HCEC 1CT (cell line): ENCODE data around the gene RPS6KB2.
"Not testable (repeated sequence)": the region's sequence is repeated elsewhere in the genome, so short reads cannot be mapped to it uniquely, and the experiment has no call there.

Experiments
- DNase-seq: peaks from one replicate; pipeline ENCODE4 v3.0.0-alpha.2; 2017

RPS6KB2 gene

DNA sequence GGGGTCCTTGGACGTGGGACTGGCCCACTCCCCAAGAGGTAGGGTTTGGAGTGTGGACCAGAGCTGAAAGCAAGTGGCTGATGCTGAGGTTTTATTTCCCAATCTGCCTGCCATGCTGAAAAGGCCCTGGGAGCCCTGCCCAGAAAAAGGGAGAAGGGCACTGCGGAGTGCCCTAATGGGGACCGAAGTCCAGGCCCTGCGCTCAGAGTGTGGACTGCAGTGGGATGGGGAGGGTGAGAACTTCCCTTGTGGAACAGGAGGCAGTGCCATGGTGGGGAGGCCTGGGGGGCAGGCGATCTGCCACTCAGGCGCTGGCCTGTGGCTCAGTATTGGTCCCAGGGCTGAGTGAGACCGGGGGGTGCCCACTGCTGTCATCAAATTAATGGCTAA, 19.9 kb downstream of the RPS6KB2 start:
- no peak for DNase-seq

- no peak for DNase-seq
Observed at GRCh38 chr11:67449116-67449844, 21.0 kb downstream of the RPS6KB2 start.

- DNase-seq = no peak
Observed at GRCh38 chr11:67450796-67451657, 22.7 kb downstream of the RPS6KB2 start.

DNA sequence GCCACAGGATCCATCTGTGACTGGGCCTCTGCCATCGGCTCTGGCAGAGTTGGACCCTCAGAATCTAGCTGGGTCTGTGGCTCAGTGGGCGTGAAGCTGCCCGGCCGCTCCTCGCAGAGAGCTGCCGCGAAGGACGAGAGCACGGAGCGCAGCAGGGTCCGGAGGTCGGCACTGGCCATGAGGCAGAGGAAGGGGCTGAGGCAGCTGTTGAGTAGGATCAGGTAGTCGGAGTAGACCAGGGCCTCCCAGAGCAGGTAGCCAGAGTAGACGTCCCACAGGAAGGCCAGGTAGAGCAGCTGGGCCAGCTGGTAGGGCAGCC, 23.3 kb downstream of the RPS6KB2 start:
- no peak for DNase-seq

DNA sequence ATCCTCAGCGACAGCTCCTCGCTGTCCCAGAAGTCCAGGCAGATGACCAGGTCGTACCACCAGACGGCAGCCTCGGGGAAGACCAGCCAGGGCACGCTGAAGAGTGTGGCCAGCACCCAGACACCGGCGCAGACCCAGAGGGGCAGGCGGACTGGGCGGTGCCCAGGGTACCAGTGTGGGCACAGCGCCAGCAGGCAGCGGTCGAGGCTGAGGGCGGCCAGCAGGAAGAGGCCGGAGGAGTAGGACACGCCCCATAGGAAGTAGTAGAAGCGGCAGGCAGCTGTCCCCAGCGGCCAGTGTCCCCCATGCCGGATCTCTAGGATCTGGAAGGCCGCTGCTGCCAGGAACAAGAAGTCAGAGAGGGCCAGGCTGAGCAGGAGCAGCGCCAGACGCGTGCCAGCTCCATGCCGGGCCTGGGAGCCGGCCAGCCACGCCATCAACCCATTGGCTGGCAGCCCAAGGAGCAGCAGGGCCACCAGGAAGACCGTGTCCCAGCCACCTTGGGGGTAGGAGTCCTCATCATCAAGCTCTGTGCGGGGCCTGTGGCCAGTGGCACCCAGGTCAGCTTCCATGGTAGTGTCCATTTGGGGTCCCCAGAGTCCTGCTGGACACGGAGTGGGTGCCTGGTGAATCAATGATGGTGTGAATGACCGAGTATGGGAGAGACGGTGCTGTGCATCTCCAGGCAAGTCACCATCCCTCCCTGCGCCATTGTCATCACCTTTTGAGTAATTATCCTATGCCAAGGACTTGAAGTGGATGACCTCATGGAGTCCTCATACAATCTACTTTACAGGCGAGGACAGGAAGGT, 24.1 kb downstream of the RPS6KB2 start, which contains the start of gene GPR152:
Gene GPR152 (minus strand): TSS at position 589 of the 812 bp plus-strand sequence. CDS start 5 bp downstream, at position 584.
- DNase-seq = no peak

DNA sequence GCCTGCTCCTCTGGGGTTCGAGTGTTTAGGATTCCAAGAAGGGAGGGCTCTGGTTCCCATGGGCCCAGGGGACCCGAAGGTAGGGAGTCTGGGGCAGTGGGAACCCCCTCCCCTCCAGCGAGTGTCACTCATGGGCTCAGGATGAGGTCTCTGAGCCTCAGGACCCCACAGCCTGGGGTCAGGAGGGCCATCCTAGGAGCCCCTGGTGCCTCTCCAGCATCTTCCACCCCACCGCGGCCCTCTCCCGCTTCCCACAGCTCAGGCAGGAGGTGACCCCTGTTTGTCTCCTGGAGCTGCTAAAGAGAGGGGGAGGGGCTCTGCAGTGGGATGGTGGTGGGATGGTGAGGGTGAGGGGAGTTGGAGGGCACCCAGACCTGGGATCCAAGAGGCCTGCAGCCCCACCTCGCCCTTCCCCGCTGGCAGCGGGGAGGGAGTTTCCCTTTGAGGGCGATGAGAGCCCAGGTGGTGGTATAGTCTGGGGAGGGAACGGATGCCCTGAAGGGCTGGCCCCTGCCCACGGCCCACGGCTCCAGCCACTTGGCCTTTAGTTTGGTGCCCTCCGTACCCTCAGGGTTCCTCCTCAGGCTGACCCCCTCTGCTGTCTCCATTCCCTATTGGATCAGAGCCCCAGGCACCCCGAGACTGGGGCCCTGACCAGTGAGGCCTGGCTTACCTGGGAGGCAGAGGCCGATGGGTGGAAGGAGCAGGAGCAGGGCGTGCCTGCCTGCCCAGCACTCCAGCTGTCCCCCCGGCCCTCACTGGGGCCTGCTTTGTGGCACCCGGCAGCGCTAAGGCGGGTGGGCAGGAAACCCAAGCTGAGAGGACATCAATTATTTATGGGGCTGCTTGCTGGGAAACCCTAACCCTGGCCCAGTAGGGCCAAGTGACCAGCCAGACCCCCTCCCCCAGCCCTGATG, 25.8 kb downstream of the RPS6KB2 start:
- DNase-seq = no peak

- no peak for DNase-seq
Observed at GRCh38 chr11:67455054-67455453, 26.8 kb downstream of the RPS6KB2 start, which contains the start of gene CABP4. TSS of gene CABP4 (plus strand) at chr11:67455354. CDS start at chr11:67455424, 70 bp downstream.

- DNase-seq = no peak
Observed at GRCh38 chr11:67456068-67456705, 27.9 kb downstream of the RPS6KB2 start.

- no peak for DNase-seq
Observed at GRCh38 chr11:67457453-67457852, 29.2 kb downstream of the RPS6KB2 start.

GRCh38 chr11:67458266-67458665, 30.0 kb downstream of the RPS6KB2 start:
- DNase-seq = no peak

- DNase-seq = no peak
Observed at GRCh38 chr11:67463186-67463585, 34.9 kb downstream of the RPS6KB2 start.

DNA sequence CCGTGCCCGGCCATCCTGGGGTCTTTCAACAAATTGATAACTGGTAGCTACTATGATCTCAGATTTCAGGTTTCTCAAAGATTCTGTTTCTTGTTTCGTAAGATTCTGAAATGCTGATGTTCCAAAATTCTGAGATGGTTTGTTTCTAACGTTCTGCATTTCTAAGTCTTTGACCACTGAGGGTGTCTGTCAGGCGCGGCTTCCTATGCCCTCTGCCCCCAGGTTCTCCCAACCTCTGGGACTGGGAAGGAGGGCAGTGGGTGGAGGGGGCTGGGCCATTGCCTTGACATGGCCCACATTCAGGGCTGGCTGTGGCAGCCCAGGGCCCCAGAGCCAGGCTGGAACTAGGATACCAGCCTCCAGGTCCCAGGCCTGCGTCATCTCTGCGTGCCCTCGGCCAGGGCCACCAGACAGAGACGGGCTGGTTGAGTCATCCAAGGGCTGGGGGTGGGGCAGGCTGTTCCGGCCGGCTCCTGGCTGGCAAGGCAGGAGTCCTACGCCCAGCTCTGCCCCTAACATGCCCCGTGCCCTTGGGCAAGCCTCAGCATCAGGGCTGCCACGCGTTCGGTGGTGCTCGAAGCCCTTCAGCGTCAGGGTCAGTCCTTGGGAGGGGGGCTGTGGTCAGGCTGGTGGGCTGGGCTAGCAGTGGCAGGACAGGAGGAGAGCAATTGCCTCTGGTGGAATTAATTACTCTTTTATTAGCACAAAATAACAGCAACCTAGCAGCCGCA, 35.6 kb downstream of the RPS6KB2 start:
- DNase-seq = no peak

GRCh38 chr11:67464411-67465188, 36.3 kb downstream of the RPS6KB2 start:
- peak; percentile 72 for DNase-seq

DNA sequence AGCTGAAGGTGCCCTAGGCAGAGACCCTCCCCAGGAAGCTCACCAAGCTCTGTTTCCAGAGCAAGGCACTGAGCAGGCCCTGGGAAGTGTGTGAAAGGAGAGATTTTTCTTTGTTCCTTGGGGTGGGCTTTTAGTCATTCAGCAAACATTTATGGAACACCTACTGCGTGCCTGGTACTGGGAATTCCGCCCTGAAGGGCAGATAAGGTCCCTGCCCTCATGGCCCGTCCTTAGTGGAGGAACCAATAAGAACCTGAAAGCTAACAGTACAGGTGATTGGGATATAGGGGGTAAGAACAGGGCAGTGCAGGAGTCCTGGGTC, 36.9 kb downstream of the RPS6KB2 start:
- no peak for DNase-seq

GRCh38 chr11:67465530-67465929, 37.2 kb downstream of the RPS6KB2 start:
- DNase-seq = not testable (repeated sequence)

GRCh38 chr11:67466367-67466766, 38.1 kb downstream of the RPS6KB2 start:
- DNase-seq = no peak

- DNase-seq = no peak
Observed at GRCh38 chr11:67466962-67467771, 38.9 kb downstream of the RPS6KB2 start.

DNA sequence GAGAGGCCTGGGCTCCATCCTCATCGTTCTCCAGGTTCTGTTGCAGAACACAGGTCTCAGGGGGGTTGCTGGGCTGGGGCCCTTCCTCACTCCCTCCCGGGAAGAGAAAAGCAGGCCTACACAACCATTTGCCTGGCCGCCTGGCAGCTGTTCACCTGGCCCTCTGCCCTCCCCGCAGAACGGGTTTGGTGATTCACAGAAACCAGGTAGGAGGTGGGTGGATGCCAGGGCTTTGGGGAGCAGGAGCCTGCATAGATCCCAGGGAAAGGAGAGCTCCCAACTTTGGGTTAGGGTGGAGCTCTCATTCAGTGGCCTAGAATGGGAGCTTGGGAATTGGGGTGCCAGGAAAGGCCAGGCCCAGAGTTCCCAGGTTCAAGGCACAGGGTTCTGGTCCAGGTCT, 39.8 kb downstream of the RPS6KB2 start:
- no peak for DNase-seq

- no peak for DNase-seq
Observed at GRCh38 chr11:67468456-67468758, 40.1 kb downstream of the RPS6KB2 start.
